Esophagus (tissue), 2 donors: ENCODE data around the gene TSPAN11. TPM values are rescaled to one million over a fixed set of nuclear protein-coding genes. Genes with fewer than 3 reads are reported as not detected.
"Not testable (repeated sequence)": the region's sequence is repeated elsewhere in the genome, so short reads cannot be mapped to it uniquely, and the experiment has no call there.

Experiments
- H3K27ac ChIP-seq, 2 donors: one replicate each; pipeline ENCODE4 v1.5.1; 2013; ENCODE audit warnings: low read depth in 2 of 2, mild to moderate bottlenecking in 2 of 2, inconsistent platforms in 1 of 2, low read length in 1 of 2, moderate library complexity in 1 of 2
- H3K27me3 ChIP-seq, 2 donors: one replicate each; pipeline ENCODE4 v1.6.1; 2013; ENCODE audit warnings: low read length in 2 of 2, control low read depth in 1 of 2, mild to moderate bottlenecking in 1 of 2; ENCODE audit not compliant: insufficient read depth in 2 of 2, control insufficient read depth in 1 of 2
- H3K36me3 ChIP-seq, 2 donors: one replicate each; pipeline ENCODE4 v1.6.1; 2013; ENCODE audit warnings: low read length in 1 of 2; ENCODE audit not compliant: control insufficient read depth in 2 of 2, insufficient read depth in 2 of 2
- H3K4me1 ChIP-seq, 2 donors: one replicate each; pipeline ENCODE4 v1.6.1; 2013; ENCODE audit warnings: low read length in 1 of 2; ENCODE audit not compliant: control insufficient read depth in 2 of 2, insufficient read depth in 2 of 2
- H3K4me3 ChIP-seq, 2 donors: one replicate each; pipeline ENCODE4 v1.5.1; 2013; ENCODE audit warnings: low read length in 2 of 2, mild to moderate bottlenecking in 2 of 2, low read depth in 1 of 2, moderate library complexity in 1 of 2
- H3K9me3 ChIP-seq, 2 donors: one replicate each; pipeline ENCODE4 v1.6.1; 2013; ENCODE audit warnings: mild to moderate bottlenecking in 2 of 2, low read depth in 1 of 2, low read length in 1 of 2, moderate library complexity in 1 of 2; ENCODE audit not compliant: control insufficient read depth in 2 of 2, insufficient read depth in 1 of 2
- WGBS, 2 donors: extraction: QIAGEN DNeasy Blood & Tissue Kit; methylation state at CpG; one replicate each; pipeline ENCODE4 v1.1.7; 2013; 5-methylcytosine and 5-hydroxymethylcytosine counted together
- polyA plus RNA-seq, 2 donors: library from polyadenylated mRNA; stranded (reverse); fragments of 200-250 nt; gene quantifications; one replicate each; pipeline ENCODE4 v1.2.3, GENCODE V29; 2013
- donor health status: healthy with polysubstance abuse.
- donor health status: Bipolar disorder and iron deficiency.

Gene TSPAN11
- polyA plus RNA-seq, 2 donors, result 0.29 to 0.42 TPM

GRCh38 chr12:31008961-31009840, 82.7 kb downstream of the TSPAN11 start:
- no peaks in the 10 kb centered on the region for H3K27me3 ChIP-seq
- H3K27ac ChIP-seq, result no peak overlapping the region
- 78 to 87% methylated on average over 19 of the region's 19 CpGs for WGBS, 2 donors
- H3K4me1 ChIP-seq, result peaks cover 0 to 3% of the 10 kb centered on the region in 2 donors
- no peaks in the 10 kb centered on the region for H3K36me3 ChIP-seq
- H3K4me3 ChIP-seq, result no peak overlapping the region
- no peaks in the 10 kb centered on the region for H3K9me3 ChIP-seq

- Histone ChIP-seq H3K9me3 (no peaks in the 10 kb centered on the region), H3K27me3 (no peaks in the 10 kb centered on the region), H3K4me1 (peaks cover 0 to 3% of the 10 kb centered on the region in 2 donors), H3K36me3 (no peaks in the 10 kb centered on the region), H3K27ac (no peak overlapping the region), H3K4me3 (no peak overlapping the region)
- whole genome bisulfite sequencing, 2 donors, result 87 to 92% methylated on average over 4 of the region's 4 CpGs
These were observed 83.4 kb downstream of the TSPAN11 start for GRCh38 chr12:31009976-31010375.

- no peaks in the 10 kb centered on the region for H3K9me3 ChIP-seq
- no peak overlapping the region for H3K4me3 ChIP-seq
- no peaks in the 10 kb centered on the region for H3K4me1 ChIP-seq
- H3K27me3 ChIP-seq, result no peaks in the 10 kb centered on the region
- H3K36me3 ChIP-seq, result no peaks in the 10 kb centered on the region
- WGBS, 2 donors, result 75 to 97% methylated on average over 5 of the region's 5 CpGs
- no peak overlapping the region for H3K27ac ChIP-seq
These were observed 84.8 kb downstream of the TSPAN11 start for GRCh38 chr12:31011336-31011735.

- H3K9me3 ChIP-seq, result no peaks in the 10 kb centered on the region
- H3K27ac ChIP-seq, result no peak overlapping the region
- no peak overlapping the region for H3K4me3 ChIP-seq
- H3K36me3 ChIP-seq, result no peaks in the 10 kb centered on the region
- no peaks in the 10 kb centered on the region for H3K27me3 ChIP-seq
- no peaks in the 10 kb centered on the region for H3K4me1 ChIP-seq
- WGBS, 2 donors, result 88 to 92% methylated on average over 11 of the region's 11 CpGs
These were observed 85.4 kb downstream of the TSPAN11 start for GRCh38 chr12:31011746-31012566.

- H3K27ac ChIP-seq, H3K9me3 ChIP-seq, H3K36me3 ChIP-seq, H3K27me3 ChIP-seq, H3K4me1 ChIP-seq, H3K4me3 ChIP-seq: not testable (repeated sequence)
- 89 to 90% methylated on average over 7 of the region's 7 CpGs for WGBS, 2 donors
These were observed 86.0 kb downstream of the TSPAN11 start for GRCh38 chr12:31012567-31012891.

DNA sequence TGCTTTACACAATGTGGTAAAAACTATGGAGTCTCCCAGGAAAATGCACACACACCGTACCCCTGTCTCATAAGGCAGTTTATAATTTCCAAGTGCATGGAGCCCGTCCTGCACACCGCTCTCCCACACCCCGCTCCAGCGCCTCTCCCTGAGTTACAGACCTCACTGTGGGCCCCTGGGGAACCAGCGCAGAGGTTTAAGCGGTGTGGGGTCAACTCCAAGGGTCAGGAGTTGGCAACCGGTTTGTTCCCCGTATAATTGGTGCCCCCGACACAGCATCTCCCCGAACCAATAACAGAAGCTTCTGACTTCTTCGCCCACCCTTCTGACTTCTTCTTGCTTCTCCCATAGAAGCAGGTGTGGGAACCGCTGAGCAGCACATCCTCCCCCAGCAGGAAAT, 88.7 kb downstream of the TSPAN11 start:
- Histone ChIP-seq H3K4me3 (no peak overlapping the region), H3K27me3 (no peaks in the 10 kb centered on the region), H3K27ac (no peak overlapping the region), H3K9me3 (no peaks in the 10 kb centered on the region), H3K36me3 (no peaks in the 10 kb centered on the region), H3K4me1 (no peaks in the 10 kb centered on the region)
- WGBS, 2 donors, result 94 to 95% methylated on average over 13 of the region's 13 CpGs

DNA sequence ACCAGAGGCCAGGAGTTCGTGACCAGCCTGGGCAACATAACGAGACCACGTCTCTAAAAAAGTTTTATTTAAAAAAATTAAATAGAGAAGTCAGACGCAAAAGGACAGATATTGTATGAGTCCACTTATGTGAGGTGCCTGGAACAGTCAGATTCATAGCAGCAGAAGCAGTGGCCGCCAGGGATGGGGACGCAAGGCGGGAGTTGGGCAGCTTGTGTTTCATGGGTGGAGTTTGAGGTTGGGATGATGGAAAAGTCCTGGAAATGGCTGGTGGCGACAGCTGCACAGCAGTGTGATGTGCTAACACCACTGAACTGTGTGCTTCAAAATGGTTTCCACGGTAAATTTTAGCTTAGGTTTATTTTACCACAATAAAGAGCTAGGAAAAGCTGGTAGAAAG, 89.5 kb downstream of the TSPAN11 start:
- Histone ChIP-seq H3K36me3 (no peaks in the 10 kb centered on the region), H3K4me3 (no peak overlapping the region), H3K9me3 (no peaks in the 10 kb centered on the region), H3K27me3 (no peaks in the 10 kb centered on the region), H3K4me1 (no peaks in the 10 kb centered on the region), H3K27ac (no peak overlapping the region)
- 89 to 93% methylated on average over 9 of the region's 9 CpGs for WGBS, 2 donors

- Histone ChIP-seq H3K27me3 (no peaks in the 10 kb centered on the region), H3K4me3 (no peak overlapping the region), H3K27ac (no peak overlapping the region), H3K9me3 (no peaks in the 10 kb centered on the region), H3K36me3 (no peaks in the 10 kb centered on the region), H3K4me1 (no peaks in the 10 kb centered on the region)
- 75 to 86% methylated on average over 4 of the region's 4 CpGs for WGBS, 2 donors
These were observed 91.0 kb downstream of the TSPAN11 start for GRCh38 chr12:31017535-31017934.

- Histone ChIP-seq H3K9me3 (no peaks in the 10 kb centered on the region), H3K4me3 (no peak overlapping the region), H3K4me1 (no peaks in the 10 kb centered on the region), H3K36me3 (no peaks in the 10 kb centered on the region), H3K27me3 (no peaks in the 10 kb centered on the region), H3K27ac (no peak overlapping the region)
- WGBS, 2 donors, result 68 to 70% methylated on average over 3 of the region's 3 CpGs
These were observed 91.7 kb downstream of the TSPAN11 start for GRCh38 chr12:31018106-31018789.
